ENCODE data around the gene LSP1.

Gene LSP1

GRCh38 chr11:1931341-1932104 lies 78.6 kb downstream of the LSP1 start:
- Histone ChIP-seq H3K27ac (replicated peaks) (no peak overlapping the region), H3K4me3 (replicated peaks; ENCODE audit: insufficient read depth, low read length) (no peak overlapping the region), H3K27me3 (ENCODE audit: insufficient read depth, poor library complexity, severe bottlenecking) (peaks cover 13% of the 10 kb centered on the region)
- no peak for DNase-seq (ENCODE audit: low read depth in 1 of 2, low spot score in 1 of 2)
- TF ChIP-seq GABPA (IDR thresholded peaks at IDR 0.05; ENCODE audit: low read depth) (no peak), SPI1 (IDR thresholded peaks at IDR 0.05; ENCODE audit: borderline replicate concordance, low read depth) (no peak), POLR2AphosphoS5 (IDR thresholded peaks at IDR 0.05; ENCODE audit: low read depth) (no peak), REST (IDR thresholded peaks at IDR 0.05; ENCODE audit: insufficient replicate concordance, low read depth) (no peak), CTCF (IDR thresholded peaks at IDR 0.05; ENCODE audit: insufficient read depth, low read length) (no peak)

- Histone ChIP-seq H3K27me3 (ENCODE audit: insufficient read depth, poor library complexity, severe bottlenecking) (peaks cover 13% of the 10 kb centered on the region), H3K27ac (replicated peaks) (no peak overlapping the region), H3K4me3 (replicated peaks; ENCODE audit: insufficient read depth, low read length) (no peak overlapping the region)
- no peak for DNase-seq (ENCODE audit: low read depth in 1 of 2, low spot score in 1 of 2)
- TF ChIP-seq POLR2AphosphoS5 (IDR thresholded peaks at IDR 0.05; ENCODE audit: low read depth), result no peak
- TF ChIP-seq GABPA (IDR thresholded peaks at IDR 0.05; ENCODE audit: low read depth), result no peak
- no peak for TF ChIP-seq SPI1 (IDR thresholded peaks at IDR 0.05; ENCODE audit: borderline replicate concordance, low read depth)
- no peak for TF ChIP-seq CTCF (IDR thresholded peaks at IDR 0.05; ENCODE audit: insufficient read depth, low read length)
- no peak for TF ChIP-seq REST (IDR thresholded peaks at IDR 0.05; ENCODE audit: insufficient replicate concordance, low read depth)
Measured at GRCh38 chr11:1932105-1932480, 79.2 kb downstream of the LSP1 start.

- H3K4me3 ChIP-seq (replicated peaks; ENCODE audit: insufficient read depth, low read length), result no peak overlapping the region
- TF ChIP-seq SPI1 (IDR thresholded peaks at IDR 0.05; ENCODE audit: borderline replicate concordance, low read depth), result no peak
- TF ChIP-seq GABPA (IDR thresholded peaks at IDR 0.05; ENCODE audit: low read depth), result no peak
- TF ChIP-seq REST (IDR thresholded peaks at IDR 0.05; ENCODE audit: insufficient replicate concordance, low read depth), result no peak
- peaks cover 13% of the 10 kb centered on the region for H3K27me3 ChIP-seq (ENCODE audit: insufficient read depth, poor library complexity, severe bottlenecking)
- DNase-seq (ENCODE audit: low read depth in 1 of 2, low spot score in 1 of 2), result no peak
- H3K27ac ChIP-seq (replicated peaks), result no peak overlapping the region
Measured at GRCh38 chr11:1932681-1933080, 79.8 kb downstream of the LSP1 start.
